ENCODE data around the gene SAFB2. TPM values are rescaled to one million over a fixed set of nuclear protein-coding genes. Genes with fewer than 3 reads are reported as not detected.

The SAFB2 gene
- total and polyA plus RNA-seq, 2 of the 13 experiments (the other 11 are each of a cell fraction or from before 2014, with no cell fraction given) = 11.2 to 31.5 TPM

GRCh38 chr19:5627395-5627904 is 4.9 kb upstream of the SAFB2 start:
- CTCF ChIA-PET (ENCODE audit: low intra/inter-chr PET ratio, low total read pairs) = no interaction called here
- H3K4me2 ChIP-seq (ENCODE audit: low read depth, low read length) = no peak overlapping the region; the same call in 1 of the 2 replicates
- no peak overlapping the region for H3K4me3 ChIP-seq (replicated peaks in 1 of 3; ENCODE audit: insufficient read depth in 1 of 3, low read depth in 2 of 3, low read length in 3 of 3)
- TF ChIP-seq ZNF354B (CRISPR knock-in tag; IDR thresholded peaks at IDR 0.05) (no peak), FUBP1 (CRISPR knock-in tag; IDR thresholded peaks at IDR 0.05; ENCODE audit: borderline replicate concordance) (no peak), BATF2 (CRISPR knock-in tag; IDR thresholded peaks at IDR 0.05) (no peak), ZEB1 (IDR thresholded peaks at IDR 0.05; ENCODE audit: insufficient replicate concordance, low read depth) (no peak), ZNF615 (CRISPR knock-in tag; IDR thresholded peaks at IDR 0.05; ENCODE audit: borderline replicate concordance) (0 out of 2 replicates have a peak, but pooled peaks have one; percentile 44)
- no peaks in the 10 kb centered on the region for H3K9me3 ChIP-seq (ENCODE audit: low read length)
- H3K79me2 ChIP-seq (ENCODE audit: insufficient read depth, low read length) = peaks cover 93% of the 10 kb centered on the region
- POLR2A ChIA-PET = interaction anchor here (1.0 kb wide), 1 partner anchor 9 kb away, joined by 3 read pairs; no protein-coding TSS in a partner anchor
- H4K20me1 ChIP-seq (ENCODE audit: insufficient read depth, low read length) = peaks cover 66% of the 10 kb centered on the region
- DNase-seq (ENCODE audit: low spot score) (no peak), ATAC-seq (no peak), FAIRE-seq (no peak)
- H3K9ac ChIP-seq (ENCODE audit: insufficient read depth, low read depth, low read length) = no peak overlapping the region
- H3K4me1 ChIP-seq (ENCODE audit: insufficient read depth, low read length) = peaks cover 75% of the 10 kb centered on the region
- intact Hi-C loops (cut with micrococcal nuclease; ENCODE audit: unreplicated experiment) = no loop called here
- peaks cover 0 to 7% of the 10 kb centered on the region in 2 experiments; a peak in 2 of 5 replicates for H3K27me3 ChIP-seq (ENCODE audit: control insufficient read depth in 1 of 2, insufficient read depth in 2 of 2, low read length in 2 of 2)
- H3K36me3 ChIP-seq (replicated peaks in 1 of 2; ENCODE audit: control insufficient read depth in 1 of 2, insufficient read depth in 2 of 2, low read length in 2 of 2) = peaks cover 16 to 63% of the 10 kb centered on the region in 2 experiments
- H3K27ac ChIP-seq (ENCODE audit: extremely low read length, insufficient read depth, low read length) = no peak overlapping the region
- BruUV-seq (replicated peaks) = no TSS peak
- in situ Hi-C loops (cut with HindIII; ENCODE audit: extremely low pct_ligation_motif_present, low pct_unique_long_range_greater_than_20kb) = no loop called here
- H2AFZ ChIP-seq (ENCODE audit: low read length) = no peak overlapping the region
- WGBS (ENCODE audit: low lambda C conversion rate) = 95% methylated on average over 6 of the region's 6 CpGs
